H9 (cell line): Measurements from ENCODE around the gene PMP22. TPM values are rescaled to one million over a fixed set of nuclear protein-coding genes. Genes with fewer than 3 reads are reported as not detected.
"Not testable (repeated sequence)": the region's sequence is repeated elsewhere in the genome, so short reads cannot be mapped to it uniquely, and the experiment has no call there.

Experiments
- DNase-seq: peaks from one replicate; pipeline ENCODE4 v3.0.0-alpha.2; 2017
- H2AFZ ChIP-seq: one replicate; pipeline ENCODE4 v1.6.1; 2013; ENCODE audit warnings: mild to moderate bottlenecking, low read length, control low read depth, moderate library complexity
- H2AK5ac ChIP-seq: 2 replicates; pipeline ENCODE4 v1.6.1; 2013; ENCODE audit warnings: low read length, control low read depth, mixed read lengths; ENCODE audit not compliant: insufficient read length
- H2BK120ac ChIP-seq: one replicate; pipeline ENCODE4 v1.6.1; 2013; ENCODE audit warnings: low read depth, mild to moderate bottlenecking, low read length, control low read depth, inconsistent platforms; ENCODE audit not compliant: poor library complexity, severe bottlenecking
- H2BK12ac ChIP-seq: 2 replicates; pipeline ENCODE4 v1.6.1; 2013; ENCODE audit warnings: low read length, control low read depth, mixed read lengths, low read depth; ENCODE audit not compliant: insufficient read length
- H2BK15ac ChIP-seq: 2 replicates; pipeline ENCODE4 v1.6.1; 2013; ENCODE audit warnings: low read depth, low read length, control low read depth
- H2BK20ac ChIP-seq: one replicate; pipeline ENCODE4 v1.6.1; 2013; ENCODE audit warnings: low read depth, mild to moderate bottlenecking, low read length, control low read depth, inconsistent platforms; ENCODE audit not compliant: poor library complexity, severe bottlenecking
- H2BK5ac ChIP-seq: 2 replicates; pipeline ENCODE4 v1.6.1; 2013; ENCODE audit warnings: low read length, control low read depth, mixed read lengths; ENCODE audit not compliant: insufficient read length
- H3K14ac ChIP-seq: 2 replicates; pipeline ENCODE4 v1.6.1; 2013; ENCODE audit warnings: low read length, control low read depth; ENCODE audit not compliant: insufficient read depth
- H3K18ac ChIP-seq: 2 replicates; pipeline ENCODE4 v1.6.1; 2013; ENCODE audit warnings: low read depth, mild to moderate bottlenecking, mixed read lengths, low read length, control low read depth; ENCODE audit not compliant: insufficient read length
- H3K23ac ChIP-seq: 2 replicates; pipeline ENCODE4 v1.6.1; 2013; ENCODE audit warnings: low read length, control low read depth, mixed read lengths, low read depth; ENCODE audit not compliant: insufficient read length
- H3K23me2 ChIP-seq: 2 replicates; pipeline ENCODE4 v1.6.1; 2013; ENCODE audit warnings: low read depth, mild to moderate bottlenecking, mixed read lengths, low read length, control low read depth; ENCODE audit not compliant: insufficient read length, poor library complexity, severe bottlenecking
- H3K27ac ChIP-seq: 2 replicates; pipeline ENCODE4 v1.5.1; 2013; ENCODE audit warnings: low read length, control low read depth, mixed read lengths, low read depth; ENCODE audit not compliant: insufficient read length
- H3K27me3 ChIP-seq: 2 replicates; pipeline ENCODE4 v1.6.1; 2013; ENCODE audit warnings: low read length, control low read depth, inconsistent platforms; ENCODE audit not compliant: insufficient read depth
- H3K4ac ChIP-seq: 2 replicates; pipeline ENCODE4 v1.6.1; 2013; ENCODE audit warnings: low read depth, mild to moderate bottlenecking, control low read depth, inconsistent platforms, low read length, moderate library complexity
- H3K4me1 ChIP-seq: 2 replicates; pipeline ENCODE4 v1.6.1; 2013; ENCODE audit warnings: low read length, control low read depth, inconsistent platforms; ENCODE audit not compliant: insufficient read depth
- H3K4me2 ChIP-seq: 2 replicates; pipeline ENCODE4 v1.6.1; 2013; ENCODE audit warnings: low read length, control low read depth, mixed read lengths; ENCODE audit not compliant: insufficient read length, insufficient read depth
- H3K56ac ChIP-seq: 2 replicates; pipeline ENCODE4 v1.6.1; 2013; ENCODE audit warnings: low read depth, mild to moderate bottlenecking, mixed read lengths, low read length, control low read depth; ENCODE audit not compliant: insufficient read length
- H3K79me1 ChIP-seq: 2 replicates; pipeline ENCODE4 v1.6.1; 2013; ENCODE audit warnings: low read depth, mild to moderate bottlenecking, moderate library complexity, low read length, control low read depth, inconsistent platforms; ENCODE audit not compliant: insufficient read depth, poor library complexity, severe bottlenecking
- H3K79me2 ChIP-seq: 2 replicates; pipeline ENCODE4 v1.6.1; 2013; ENCODE audit warnings: low read length, control low read depth, inconsistent platforms; ENCODE audit not compliant: insufficient read depth
- H3K9ac ChIP-seq: 2 replicates; pipeline ENCODE4 v1.6.1; 2013; ENCODE audit warnings: low read length, control low read depth, mixed read lengths; ENCODE audit not compliant: insufficient read length; ENCODE audit errors: extremely low read depth
- H3K9me3 ChIP-seq: one replicate; pipeline ENCODE4 v1.6.1; 2013; ENCODE audit warnings: low read depth, low read length, inconsistent platforms; ENCODE audit not compliant: control insufficient read depth
- H3T11ph ChIP-seq: one replicate; pipeline ENCODE4 v1.6.1; 2013; ENCODE audit warnings: mild to moderate bottlenecking, low read length, control low read depth, inconsistent platforms
- H4K20me1 ChIP-seq: one replicate; pipeline ENCODE4 v1.6.1; 2013; ENCODE audit not compliant: control insufficient read depth, insufficient read length, insufficient read depth
- H4K5ac ChIP-seq: 2 replicates; pipeline ENCODE4 v1.6.1; 2013; ENCODE audit warnings: low read depth, mild to moderate bottlenecking, mixed read lengths, low read length, control low read depth; ENCODE audit not compliant: insufficient read length
- H4K8ac ChIP-seq: replicated peaks from 2 replicates; pipeline ENCODE4 v1.6.1; 2013; ENCODE audit warnings: low read length, control low read depth, mixed read lengths, low read depth; ENCODE audit not compliant: insufficient read length
- H4K91ac ChIP-seq: 2 replicates; pipeline ENCODE4 v1.6.1; 2013; ENCODE audit warnings: low read depth, mild to moderate bottlenecking, moderate library complexity, mixed read lengths, low read length, control low read depth; ENCODE audit not compliant: insufficient read length
- H3K27ac Mint-ChIP-seq, 3 experiments: 2 replicates in 2 of 3; 3 replicates in 1 of 3; pipeline ENCODE4 v1.8.0; 2020 to 2021; ENCODE audit warnings: mixed read lengths in 3 of 3, mild to moderate bottlenecking in 1 of 3, moderate library complexity in 1 of 3
- H3K27me3 Mint-ChIP-seq: 2 replicates; pipeline ENCODE4 v1.8.0; 2021; ENCODE audit warnings: low read depth, mild to moderate bottlenecking, moderate library complexity, mixed read lengths
- H3K36me3 Mint-ChIP-seq, 3 experiments: 2 replicates in 2 of 3; 3 replicates in 1 of 3; pipeline ENCODE4 v1.8.0; 2020 to 2021; ENCODE audit warnings: low read depth in 3 of 3, mixed read lengths in 3 of 3; ENCODE audit not compliant: insufficient read depth in 1 of 3
- H3K4me1 Mint-ChIP-seq, 2 experiments: 2 replicates each; pipeline ENCODE4 v1.8.0; 2020; ENCODE audit warnings: mixed read lengths in 2 of 2
- H3K4me3 Mint-ChIP-seq, 2 experiments: 2 replicates in 1 of 2; 3 replicates in 1 of 2; pipeline ENCODE4 v1.8.0; 2020 to 2021; ENCODE audit warnings: mild to moderate bottlenecking in 2 of 2, mixed read lengths in 2 of 2, moderate library complexity in 1 of 2
- H3K9me3 Mint-ChIP-seq, 2 experiments: 2 replicates in 1 of 2; 3 replicates in 1 of 2; pipeline ENCODE4 v1.8.0; 2020; ENCODE audit warnings: mild to moderate bottlenecking in 2 of 2, mixed read lengths in 2 of 2, moderate library complexity in 1 of 2
- CTCF ChIP-seq: fragments of 200-600 bp; sonication (generic); conservative IDR thresholded peaks from 3 replicates; pipeline ENCODE4 v1.8.0; 2021; ENCODE audit warnings: antibody characterized with exemption, mild to moderate bottlenecking
- WGBS: extraction: QIAGEN DNeasy Blood & Tissue Kit; methylation state at CpG from one replicate; pipeline ENCODE4 v1.1.7; 2013; ENCODE audit warnings: missing lambda C conversion rate, low lambda C conversion rate, mixed read lengths; ENCODE audit not compliant: insufficient read length; ENCODE audit errors: extremely low coverage; 5-methylcytosine and 5-hydroxymethylcytosine counted together
- total RNA-seq: library from RNA; stranded (reverse); gene quantifications from 2 replicates; pipeline ENCODE4 v1.2.1, GENCODE V29; 2021

PMP22 gene
- total RNA-seq, 1 experiment from 2014 or later: 1.5 TPM

GRCh38 chr17:15230866-15231265, 34.3 kb downstream of the PMP22 start:
- no peak overlapping the region for H2AFZ ChIP-seq
- no peak overlapping the region for H2AK5ac ChIP-seq
- no peaks in the 10 kb centered on the region for H3K79me1 ChIP-seq
- peaks cover 3% of the 10 kb centered on the region for H3K27me3 Mint-ChIP-seq
- no peak overlapping the region for H4K8ac ChIP-seq
- no peak overlapping the region for H3K27ac ChIP-seq
- no peak overlapping the region for H2BK15ac ChIP-seq
- H3K4me1 ChIP-seq: no peaks in the 10 kb centered on the region
- H3K9ac ChIP-seq: no peak overlapping the region
- no peak overlapping the region for H3K56ac ChIP-seq
- no peak overlapping the region for H3K27ac Mint-ChIP-seq
- no peak overlapping the region for H3T11ph ChIP-seq
- no peak overlapping the region for H3K23ac ChIP-seq
- H3K27me3 ChIP-seq: no peaks in the 10 kb centered on the region
- no peaks in the 10 kb centered on the region for H4K20me1 ChIP-seq
- no peak overlapping the region for H2BK20ac ChIP-seq
- H3K23me2 ChIP-seq: no peaks in the 10 kb centered on the region
- no peaks in the 10 kb centered on the region for H3K79me2 ChIP-seq
- H3K18ac ChIP-seq: no peak overlapping the region
- no peak overlapping the region for H2BK5ac ChIP-seq
- WGBS: no CpG with 5 or more reads among the region's 18 CpGs
- no peak overlapping the region for H2BK120ac ChIP-seq
- no peak overlapping the region for H3K4me3 Mint-ChIP-seq
- no peaks in the 10 kb centered on the region for H3K9me3 Mint-ChIP-seq
- H3K4me1 Mint-ChIP-seq: no peaks in the 10 kb centered on the region; a peak in 1 of 4 replicates
- no peak overlapping the region for H3K4ac ChIP-seq
- H4K91ac ChIP-seq: no peak overlapping the region
- H3K14ac ChIP-seq: no peak overlapping the region
- no peak overlapping the region for H3K4me2 ChIP-seq
- H4K5ac ChIP-seq: no peak overlapping the region
- H2BK12ac ChIP-seq: no peak overlapping the region
- no peak for TF ChIP-seq CTCF
- H3K36me3 Mint-ChIP-seq: no peaks in the 10 kb centered on the region
- DNase-seq: no peak
- H3K9me3 ChIP-seq: no peaks in the 10 kb centered on the region

- H3K4me1 ChIP-seq, H3K56ac ChIP-seq: not testable (repeated sequence)
Measured at GRCh38 chr17:15221827-15222226, 43.3 kb downstream of the PMP22 start.

More at GRCh38 chr17:15221827-15222226, 43.3 kb downstream of the PMP22 start:
- not testable (repeated sequence) for H3K4me2 ChIP-seq, H4K5ac ChIP-seq, H2BK120ac ChIP-seq, H3K79me1 ChIP-seq, H2BK5ac ChIP-seq, H3K36me3 Mint-ChIP-seq, H3K9me3 Mint-ChIP-seq, H3K27me3 Mint-ChIP-seq, H3K27ac Mint-ChIP-seq, H3K27ac ChIP-seq, H3T11ph ChIP-seq, H3K4ac ChIP-seq, H2BK20ac ChIP-seq, H3K9me3 ChIP-seq, H3K23ac ChIP-seq, H3K14ac ChIP-seq, H2AK5ac ChIP-seq, H3K18ac ChIP-seq, H3K27me3 ChIP-seq, H2BK12ac ChIP-seq, H2AFZ ChIP-seq, H3K9ac ChIP-seq, H4K91ac ChIP-seq, H4K8ac ChIP-seq, H3K23me2 ChIP-seq, DNase-seq, H2BK15ac ChIP-seq, H3K4me1 Mint-ChIP-seq, H3K4me3 Mint-ChIP-seq, H4K20me1 ChIP-seq, H3K79me2 ChIP-seq
- WGBS: no CpG with 5 or more reads among the region's 3 CpGs
